ENCODE results near the gene TMEM30B.

The TMEM30B gene

DNA sequence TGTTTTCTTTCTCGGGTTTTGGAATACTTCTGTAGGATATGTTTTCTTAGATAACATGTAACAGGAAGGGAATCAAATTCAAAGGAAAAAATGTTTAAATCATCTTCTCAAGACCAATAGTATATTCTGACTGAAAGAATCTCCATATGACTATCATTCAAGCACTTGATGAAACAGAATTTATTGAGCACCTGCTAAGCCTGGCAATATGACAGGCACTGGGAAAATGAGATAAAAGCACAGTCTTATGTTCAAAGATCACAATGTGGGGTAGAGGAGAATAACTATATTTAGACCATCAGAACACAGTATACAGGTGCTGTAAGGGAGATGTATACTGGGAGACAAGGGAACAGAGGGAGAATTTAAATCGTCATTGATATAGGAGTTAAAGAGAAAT lies 19.1 kb upstream of the TMEM30B start:
- no peak for DNase-seq (ENCODE audit: low read depth in 2 of 2, low spot score in 1 of 2)

GRCh38 chr14:61298824-61299223 lies 17.7 kb upstream of the TMEM30B start:
- DNase-seq (ENCODE audit: low read depth in 2 of 2, low spot score in 1 of 2): no peak

DNA sequence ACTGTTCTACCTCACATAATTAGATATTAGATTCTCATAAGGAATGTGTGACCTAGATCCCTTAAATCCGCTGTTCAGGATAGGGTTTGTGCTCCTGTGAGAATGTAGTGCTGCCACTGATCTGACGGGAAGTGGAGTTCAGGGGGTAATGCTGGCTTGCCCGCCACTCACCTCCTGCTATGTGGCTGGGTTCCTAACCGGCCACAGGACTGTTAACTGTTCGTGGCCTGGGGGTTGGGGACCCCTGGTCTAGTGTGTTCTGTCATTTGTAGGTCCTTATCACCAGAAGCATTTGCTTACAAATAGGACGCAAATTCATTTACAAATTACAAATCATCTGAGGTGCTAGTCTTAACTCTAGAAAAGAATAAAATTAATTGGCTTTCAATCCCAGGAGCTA lies 16.4 kb upstream of the TMEM30B start:
- DNase-seq (ENCODE audit: low read depth in 2 of 2, low spot score in 1 of 2): no peak

GRCh38 chr14:61296719-61297502 lies 15.8 kb upstream of the TMEM30B start:
- no peak for DNase-seq (ENCODE audit: low read depth in 2 of 2, low spot score in 1 of 2)

GRCh38 chr14:61296151-61296550 lies 15.0 kb upstream of the TMEM30B start:
- DNase-seq (ENCODE audit: low read depth in 2 of 2, low spot score in 1 of 2): no peak

- DNase-seq (ENCODE audit: low read depth in 2 of 2, low spot score in 1 of 2): no peak
These were observed 9.6 kb upstream of the TMEM30B start for GRCh38 chr14:61290701-61291100.

DNA sequence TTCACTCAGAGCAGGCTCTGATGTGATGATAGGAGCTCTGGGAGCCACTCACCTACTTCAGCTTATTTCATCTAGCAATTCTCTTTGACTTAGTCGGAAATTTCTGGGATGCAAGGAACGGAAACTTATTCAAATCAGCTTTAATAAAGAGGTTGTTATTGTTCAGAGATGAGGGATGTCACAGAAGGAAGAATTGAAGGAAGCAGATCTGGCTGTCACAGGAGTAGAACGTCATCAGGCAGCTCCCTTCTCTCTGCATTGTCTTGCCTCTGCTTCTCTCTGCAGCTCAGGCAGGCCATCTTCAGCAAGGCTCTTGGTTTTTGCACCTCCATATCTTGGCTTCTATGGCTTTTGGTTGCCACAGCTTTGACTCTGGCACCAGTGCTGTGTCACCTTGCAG lies 7.6 kb upstream of the TMEM30B start:
- DNase-seq (ENCODE audit: low read depth in 2 of 2, low spot score in 1 of 2): no peak

DNA sequence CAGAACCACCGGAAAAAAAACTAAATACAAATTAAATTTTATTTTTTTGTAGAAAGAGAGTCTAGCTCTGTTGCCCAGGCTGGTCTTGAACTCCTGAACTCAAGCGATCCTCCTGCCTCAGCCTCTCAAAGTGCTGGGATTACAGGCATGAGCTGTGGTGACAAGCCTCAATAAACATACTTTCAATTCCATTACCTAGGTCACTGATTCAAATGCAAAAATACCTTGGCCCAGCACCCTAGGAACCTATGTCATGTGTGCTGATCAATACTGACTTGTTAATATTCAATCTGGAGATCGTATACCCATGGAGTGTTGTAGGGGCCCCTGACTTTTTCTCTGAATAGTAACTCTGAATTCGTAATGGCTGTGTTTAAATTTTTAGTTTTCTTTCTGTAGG lies 7.1 kb upstream of the TMEM30B start:
- no peak for DNase-seq (ENCODE audit: low read depth in 2 of 2, low spot score in 1 of 2)

- no peak for DNase-seq (ENCODE audit: low read depth in 2 of 2, low spot score in 1 of 2)
These were observed 6.1 kb upstream of the TMEM30B start for GRCh38 chr14:61287196-61287595.

GRCh38 chr14:61285364-61285763 lies 4.2 kb upstream of the TMEM30B start:
- no peak for DNase-seq (ENCODE audit: low read depth in 2 of 2, low spot score in 1 of 2)

- no peak for DNase-seq (ENCODE audit: low read depth in 2 of 2, low spot score in 1 of 2)
These were observed 2.9 kb upstream of the TMEM30B start for GRCh38 chr14:61284001-61284400.

DNA sequence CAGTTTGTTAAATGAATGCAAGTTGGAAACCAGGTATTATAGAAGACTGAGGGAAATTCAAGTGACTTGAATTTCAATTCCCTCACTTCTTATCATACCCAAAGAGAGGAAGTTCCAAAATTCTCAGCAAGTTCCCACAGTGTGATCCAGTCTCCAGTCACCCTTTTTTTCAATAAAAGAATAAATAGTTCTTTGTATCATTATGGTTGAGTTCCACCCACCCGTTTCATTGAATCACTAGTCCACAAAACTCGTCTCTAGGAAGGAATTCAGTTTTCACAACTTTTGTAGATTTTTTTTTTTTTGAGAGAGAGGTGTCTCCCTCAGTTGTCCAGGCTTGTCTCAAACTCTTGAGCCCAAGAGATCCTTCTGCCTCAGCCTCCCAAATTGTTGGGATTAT lies 1.6 kb upstream of the TMEM30B start:
- no peak for DNase-seq (ENCODE audit: low read depth in 2 of 2, low spot score in 1 of 2)

- DNase-seq (ENCODE audit: low read depth in 2 of 2, low spot score in 1 of 2): no peak
These were observed 774 bp upstream of the TMEM30B start for GRCh38 chr14:61281948-61282275.

DNA sequence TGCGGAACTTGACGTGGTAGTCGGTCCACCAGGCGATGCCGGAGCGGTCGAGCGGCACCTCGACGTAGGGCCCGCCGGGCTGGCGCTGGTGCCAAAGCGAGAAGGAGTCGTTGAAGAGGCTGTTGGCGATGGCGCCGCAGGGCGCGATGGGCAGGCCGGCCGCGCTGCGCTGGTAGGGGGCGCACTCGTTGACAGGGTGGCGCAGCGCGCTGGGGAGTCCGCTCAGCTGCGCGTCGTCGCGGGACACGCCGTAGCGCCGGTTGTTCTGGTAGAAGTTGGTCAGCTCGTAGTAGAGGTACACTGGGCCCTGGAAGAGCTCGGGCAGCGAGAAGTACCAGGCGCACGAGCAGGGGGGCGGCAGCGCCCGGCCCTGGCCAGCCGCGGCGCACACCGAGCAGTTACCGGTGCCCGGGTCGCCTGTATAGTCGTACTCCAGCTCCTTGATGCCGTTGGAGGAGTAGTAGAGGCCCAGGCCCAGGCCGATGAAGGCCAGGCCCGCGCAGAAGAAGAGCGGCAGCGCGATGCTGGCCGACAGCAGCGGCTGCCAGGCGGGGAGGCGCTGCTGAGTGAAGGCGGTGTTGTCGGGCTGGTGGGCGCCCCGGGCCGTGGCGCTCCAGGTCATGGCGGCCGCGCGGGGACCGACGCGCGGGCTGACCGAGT lies 482 bp downstream of the TMEM30B start:
- DNase-seq (ENCODE audit: low read depth in 2 of 2, low spot score in 1 of 2): peak; percentile 56 to 68

GRCh38 chr14:61280092-61280525 lies 1.0 kb downstream of the TMEM30B start:
- peak in 1 of 2 donors; percentile 8 for DNase-seq (ENCODE audit: low read depth in 2 of 2, low spot score in 1 of 2)

DNA sequence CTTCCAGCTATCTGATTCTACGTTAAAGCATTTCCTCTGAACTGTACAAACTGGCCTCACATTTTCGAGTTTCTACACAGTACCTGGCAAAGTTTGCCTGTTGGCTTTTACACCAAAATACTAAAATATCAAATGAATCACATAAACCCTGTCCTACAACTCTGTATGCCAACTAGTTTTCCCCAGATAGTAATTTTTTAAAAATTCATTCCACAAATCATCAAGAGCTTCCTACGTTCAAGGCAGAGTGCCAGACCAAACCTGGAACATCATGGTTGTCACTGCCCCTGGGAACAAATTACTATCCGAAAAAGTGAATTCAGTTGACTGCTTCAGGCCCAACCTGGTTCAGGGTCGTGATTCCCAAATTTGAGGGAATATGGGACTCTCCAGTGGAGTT lies 2.1 kb downstream of the TMEM30B start:
- no peak for DNase-seq (ENCODE audit: low read depth in 2 of 2, low spot score in 1 of 2)

GRCh38 chr14:61277784-61278183 lies 3.4 kb downstream of the TMEM30B start:
- DNase-seq (ENCODE audit: low read depth in 2 of 2, low spot score in 1 of 2): no peak

DNA sequence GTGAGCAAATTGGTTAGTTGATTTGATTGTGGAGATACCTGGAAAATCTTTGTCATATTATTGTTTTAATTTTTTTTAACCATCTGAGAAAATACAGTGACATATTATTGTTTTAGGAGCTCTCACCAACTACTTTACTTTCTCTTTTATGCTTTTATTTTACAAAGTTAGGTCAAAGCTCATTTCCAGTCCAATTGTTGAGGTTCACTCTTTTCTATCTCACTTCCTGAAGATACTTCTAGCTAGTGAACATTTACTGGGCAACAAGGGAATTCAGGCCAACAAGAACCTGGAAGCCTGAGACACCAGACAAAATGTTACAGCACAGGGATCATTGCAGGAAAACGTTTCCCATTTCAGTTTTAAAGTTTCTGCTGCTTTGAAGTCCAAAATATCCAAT lies 3.9 kb downstream of the TMEM30B start:
- no peak for DNase-seq (ENCODE audit: low read depth in 2 of 2, low spot score in 1 of 2)

GRCh38 chr14:61271552-61271951 lies 9.6 kb downstream of the TMEM30B start:
- DNase-seq (ENCODE audit: low read depth in 2 of 2, low spot score in 1 of 2): no peak

GRCh38 chr14:61270714-61271113 lies 10.4 kb downstream of the TMEM30B start:
- DNase-seq (ENCODE audit: low read depth in 2 of 2, low spot score in 1 of 2): no peak

GRCh38 chr14:61269321-61270083 lies 11.6 kb downstream of the TMEM30B start:
- DNase-seq (ENCODE audit: low read depth in 2 of 2, low spot score in 1 of 2): peak; percentile 47 to 55

DNA sequence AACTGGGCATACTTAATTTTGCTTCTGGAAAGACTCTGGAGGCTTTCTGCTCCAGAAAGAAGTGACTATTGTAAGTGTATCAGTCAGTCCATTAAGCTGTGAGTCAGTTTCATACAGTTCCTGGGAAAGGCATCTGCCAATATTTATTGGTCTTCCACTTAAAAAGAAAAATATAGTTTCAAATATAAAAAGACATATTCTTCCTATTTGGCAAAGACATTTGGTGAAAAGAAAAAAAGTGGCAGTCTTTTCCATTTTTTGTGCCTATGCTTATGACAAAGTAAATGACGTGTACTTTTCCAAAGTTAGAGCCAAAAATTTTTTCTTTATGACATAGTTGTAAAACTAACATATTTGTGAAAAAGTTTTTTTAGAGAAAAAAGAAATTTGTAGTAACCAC lies 12.3 kb downstream of the TMEM30B start:
- no peak for DNase-seq (ENCODE audit: low read depth in 2 of 2, low spot score in 1 of 2)
